GM19452 (cell line): ENCODE results near the gene ADRM1.
A peak's percentile ranks its signal among the peaks of the same experiment; 100 is the strongest.

Experiments used
- ATAC-seq: cut with Tn5 transposase; IDR thresholded peaks from one replicate; pipeline ENCODE4 v1.9.1; 2021; ENCODE audit not compliant: unreplicated experiment

ADRM1 gene

GRCh38 chr20:62280303-62280702, 22.5 kb upstream of the ADRM1 start:
- no peak for ATAC-seq

DNA sequence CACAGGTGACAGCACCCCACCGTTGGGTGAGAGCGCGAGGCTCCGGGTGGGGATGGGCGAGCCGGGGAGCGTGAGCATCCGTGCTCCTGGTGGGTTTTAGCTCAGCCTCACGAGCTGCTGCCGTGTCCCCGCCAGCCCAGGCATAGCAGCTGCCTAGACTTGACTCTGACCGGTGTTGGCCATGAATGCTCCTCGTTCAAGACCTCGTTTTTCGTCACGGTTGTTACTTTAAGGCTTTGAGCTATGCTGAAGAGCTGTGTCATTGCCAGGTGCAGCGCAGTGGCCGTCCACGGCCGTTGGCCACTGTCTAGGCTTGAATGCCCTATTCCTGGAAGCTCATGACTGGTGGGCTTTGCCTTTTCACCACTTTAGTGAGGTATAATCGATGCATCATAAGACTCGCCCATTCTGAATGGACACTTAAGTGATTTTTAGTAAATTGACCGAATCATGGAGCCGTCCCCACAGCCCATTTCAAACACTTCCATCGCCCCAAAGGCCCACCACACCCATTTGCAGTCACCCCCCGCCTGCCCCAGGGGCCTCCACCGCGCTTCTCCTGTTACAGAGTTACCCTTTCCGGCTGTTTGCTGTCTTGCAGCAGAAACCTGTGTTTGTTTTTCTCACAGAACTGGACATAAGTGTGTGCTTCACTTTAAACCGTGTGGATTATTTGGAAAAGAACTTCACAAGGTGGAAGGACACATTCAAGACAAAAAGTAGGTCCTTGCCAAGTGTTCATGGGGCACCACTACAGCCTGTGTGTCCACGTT, 21.4 kb upstream of the ADRM1 start:
- ATAC-seq = no peak

DNA sequence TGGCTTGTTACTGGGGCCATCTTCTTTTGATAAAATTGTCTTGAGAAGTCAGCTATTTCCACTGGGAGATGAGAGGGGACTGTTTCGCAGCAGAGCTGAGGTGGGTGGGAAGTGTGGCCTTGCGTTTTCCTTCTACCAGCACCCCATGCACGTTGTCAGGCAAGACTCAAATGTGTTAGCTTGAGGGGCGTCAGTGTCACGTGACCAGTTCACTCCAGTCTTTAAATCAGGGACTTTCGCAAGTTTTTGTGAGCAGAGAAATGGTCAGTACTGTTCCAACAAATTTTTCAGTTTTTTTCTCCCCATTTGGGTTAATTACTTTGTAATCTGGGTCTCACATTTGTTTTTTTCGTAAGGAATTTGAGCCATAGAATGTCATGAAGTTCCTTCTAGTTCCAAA, 20.7 kb upstream of the ADRM1 start:
- ATAC-seq = no peak

DNA sequence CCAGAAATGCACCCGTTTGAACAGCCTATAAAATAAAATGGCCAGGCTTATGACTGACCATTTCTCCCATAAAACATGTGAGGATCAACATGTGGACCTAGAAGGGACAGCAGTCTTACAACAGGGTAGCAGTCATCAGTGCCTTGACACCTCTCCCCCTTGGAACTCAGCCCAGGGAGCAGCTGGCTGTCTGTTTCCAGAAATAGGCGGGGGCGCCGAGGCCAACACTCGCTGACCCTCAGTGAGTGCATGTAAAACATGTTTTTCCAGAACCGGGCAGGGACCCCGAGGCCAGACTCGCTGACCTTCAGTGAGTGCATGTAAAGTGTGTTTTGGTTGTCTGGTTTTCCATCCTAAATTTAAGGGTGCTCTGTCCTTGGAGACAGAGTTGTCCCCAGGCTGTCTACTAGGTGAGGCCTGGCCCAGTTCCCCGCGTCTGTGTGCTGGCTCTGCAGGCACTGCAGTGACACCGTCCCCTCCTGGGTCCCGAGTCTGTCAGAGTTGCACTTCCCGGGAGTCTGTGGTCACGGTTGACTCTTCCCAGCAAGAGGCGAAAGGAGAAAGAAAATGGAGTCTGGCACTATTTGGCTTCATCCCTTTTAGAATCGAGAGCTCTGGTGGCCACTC, 19.8 kb upstream of the ADRM1 start:
- no peak for ATAC-seq

DNA sequence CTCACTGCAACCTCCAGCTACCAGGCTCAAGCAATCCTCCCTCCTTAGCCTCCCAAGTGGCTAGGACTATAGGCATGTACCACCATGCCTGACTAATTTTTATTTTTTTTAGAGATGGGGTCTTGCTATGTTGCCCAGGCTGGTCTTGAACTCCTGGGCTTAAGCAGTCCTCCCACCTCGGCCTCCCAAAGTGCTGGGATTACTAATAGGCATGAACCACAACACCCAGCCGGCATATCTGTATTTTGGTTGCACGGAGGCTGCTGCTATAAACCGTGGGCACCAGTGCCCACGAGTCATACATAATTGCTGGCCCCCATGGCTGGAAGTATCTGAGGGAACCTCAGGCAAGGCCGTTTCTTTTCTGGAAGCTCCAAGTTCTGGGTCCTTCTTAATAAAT, 18.3 kb upstream of the ADRM1 start:
- no peak for ATAC-seq

GRCh38 chr20:62285151-62285550, 17.6 kb upstream of the ADRM1 start:
- no peak for ATAC-seq

- no peak for ATAC-seq
These were observed 17.1 kb upstream of the ADRM1 start for GRCh38 chr20:62285722-62286121.

DNA sequence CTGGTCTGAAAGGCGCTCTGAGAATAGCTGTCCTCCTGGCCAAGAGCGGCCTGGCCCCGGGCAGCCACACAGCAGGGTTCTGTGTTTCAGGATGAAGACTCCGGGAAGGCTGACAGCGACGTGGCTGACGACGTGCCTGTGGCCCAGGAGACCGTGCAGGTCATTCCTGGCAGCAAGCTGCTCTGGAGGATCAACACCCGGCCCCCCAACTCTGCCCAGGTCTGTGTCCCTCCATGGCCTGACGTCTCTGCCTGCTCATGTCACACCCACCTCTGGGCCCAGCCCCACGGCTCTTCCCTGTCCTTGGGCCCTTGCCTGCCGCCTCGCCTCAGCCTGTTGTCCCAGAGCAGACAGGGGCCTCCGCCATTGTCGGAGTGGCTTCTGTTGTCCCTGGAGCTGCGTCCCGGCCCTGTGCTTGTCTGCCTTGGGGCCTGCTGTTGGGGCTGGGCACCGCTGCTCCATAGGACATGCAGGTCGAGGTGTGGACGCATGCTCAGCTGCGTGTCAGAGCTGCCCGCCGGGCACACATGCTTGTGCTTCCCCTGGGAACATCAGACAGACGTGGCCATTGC, 16.2 kb upstream of the ADRM1 start:
- no peak for ATAC-seq

DNA sequence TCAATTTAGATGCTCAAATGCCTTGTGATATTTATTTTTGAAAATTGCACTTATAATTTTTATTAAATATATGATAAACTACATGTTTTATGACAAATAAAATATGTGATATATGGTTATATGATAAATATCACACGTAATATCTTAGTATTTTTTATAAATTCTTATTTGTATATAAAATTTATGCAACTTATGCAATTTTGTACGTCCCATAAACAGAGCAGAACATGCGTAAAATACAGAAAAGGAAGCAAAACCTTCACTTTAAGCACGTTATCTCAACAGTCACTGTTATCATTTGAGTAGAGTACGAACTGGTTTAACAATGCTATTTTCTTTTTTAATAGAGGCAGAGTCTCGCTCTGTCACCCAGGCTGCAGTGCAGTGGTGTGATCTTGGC, 15.7 kb upstream of the ADRM1 start:
- no peak for ATAC-seq

GRCh38 chr20:62287759-62288534, 14.8 kb upstream of the ADRM1 start:
- ATAC-seq = no peak

- no peak for ATAC-seq
These were observed 14.2 kb upstream of the ADRM1 start for GRCh38 chr20:62288535-62289105.

DNA sequence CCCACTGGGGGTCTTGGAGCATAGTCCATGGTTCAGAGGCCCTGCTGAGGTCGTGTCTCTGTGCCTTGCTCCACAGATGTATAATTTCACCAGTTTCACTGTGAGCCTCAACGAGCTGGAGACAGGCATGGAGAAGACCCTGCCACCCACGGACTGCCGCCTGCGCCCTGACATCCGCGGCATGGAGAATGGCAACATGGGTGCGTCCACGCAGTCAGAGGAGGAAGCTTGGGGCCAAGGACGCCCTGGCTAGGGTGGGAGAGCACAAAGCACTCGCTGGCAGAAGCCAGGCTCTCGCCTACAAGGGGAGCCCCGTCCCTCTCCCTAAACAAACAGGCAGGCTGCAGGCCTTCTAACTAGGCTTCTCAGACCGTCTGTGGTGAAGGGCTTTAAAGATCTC, 13.7 kb upstream of the ADRM1 start:
- ATAC-seq = no peak

DNA sequence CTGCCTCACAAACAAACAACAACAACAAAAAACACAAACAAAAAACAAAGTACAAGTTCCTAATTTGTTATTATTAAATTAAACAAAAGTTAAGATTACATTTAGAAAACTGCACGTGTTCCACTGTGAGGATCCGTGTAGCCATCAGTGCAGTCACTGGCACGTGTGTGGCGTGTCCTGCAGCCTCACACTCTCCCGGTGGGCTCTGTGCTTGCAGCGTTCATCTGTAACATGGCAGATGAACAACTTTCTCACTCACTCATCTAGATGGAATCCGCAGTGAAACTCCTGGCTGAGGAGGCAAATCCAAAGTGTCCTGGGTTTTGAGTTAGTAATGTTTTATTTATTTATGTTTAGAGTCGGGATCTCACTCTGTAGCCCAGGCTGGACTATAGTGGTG, 12.9 kb upstream of the ADRM1 start:
- ATAC-seq = no peak

- no peak for ATAC-seq
These were observed 11.3 kb upstream of the ADRM1 start for GRCh38 chr20:62291251-62292066.

- no peak for ATAC-seq
These were observed 10.7 kb upstream of the ADRM1 start for GRCh38 chr20:62292108-62292507.

- no peak for ATAC-seq
These were observed 9.5 kb upstream of the ADRM1 start for GRCh38 chr20:62293111-62293784.

GRCh38 chr20:62293946-62294345, 8.9 kb upstream of the ADRM1 start:
- no peak for ATAC-seq

- ATAC-seq = peak; percentile 81
These were observed 8.3 kb upstream of the ADRM1 start for GRCh38 chr20:62294516-62294915.

DNA sequence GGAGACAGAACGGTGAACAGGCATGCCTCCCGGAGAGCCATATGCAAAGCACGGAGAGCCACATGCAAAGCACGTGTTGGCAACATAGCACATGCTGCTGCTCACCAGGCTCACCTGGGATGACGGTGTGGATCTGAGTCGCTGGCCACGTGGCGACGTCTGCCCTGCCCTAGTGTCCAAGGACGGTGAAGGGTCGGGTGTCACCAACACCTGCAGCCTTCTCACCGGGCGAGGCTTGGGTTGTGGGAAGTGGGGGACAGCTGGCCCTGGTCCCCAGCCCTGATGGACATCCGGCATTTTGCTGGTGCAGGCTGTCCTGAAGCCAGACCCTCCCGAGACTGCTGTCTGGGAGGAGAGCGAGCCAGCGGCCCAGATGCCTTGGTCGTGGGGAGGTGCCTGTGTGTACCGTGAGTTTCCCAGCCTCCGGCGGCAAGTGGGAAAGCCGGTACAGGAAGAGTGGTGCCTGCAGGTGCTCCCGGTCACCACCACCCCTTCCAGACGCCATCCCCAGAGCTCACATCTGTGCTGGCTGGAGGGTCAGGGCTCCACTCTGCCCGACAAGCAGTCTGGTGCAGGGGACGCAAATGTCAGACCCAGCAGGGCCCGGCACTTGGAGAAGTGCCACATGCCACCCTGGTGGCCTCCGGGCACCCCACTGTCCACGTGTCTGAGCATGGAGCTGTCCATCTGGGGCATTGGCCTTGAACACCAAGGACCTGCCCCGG, 5.9 kb upstream of the ADRM1 start:
- no peak for ATAC-seq
